IMR-90 (cell line): ENCODE data around the gene PPP2R1A. TPM values are rescaled to one million over a fixed set of nuclear protein-coding genes. Genes with fewer than 3 reads are reported as not detected.
A peak's percentile ranks its signal among the peaks of the same experiment; 100 is the strongest.

Experiments used
- ATAC-seq: fragments of 200-7000 bp; cut with Tn5 transposase; 2 replicates; pipeline ENCODE4 v1.9.1; 2020; ENCODE audit warnings: low read depth, mild to moderate bottlenecking, moderate library complexity
- BruUV-seq: library from RNA; stranded (reverse); fragments of 400-500 nt; replicated peaks from 2 replicates; lab custom pipeline; 2021; lab: Mats Ljungman, UMichigan
- CTCF ChIA-PET: fragments of 300-600 bp; formaldehyde crosslinking; extraction: SDS; loops from one replicate; lab custom pipeline; 2021; ENCODE audit warnings: antibody characterized with exemption; lab: Yijun Ruan, JAX
- POLR2A ChIA-PET: fragments of 300-600 bp; sonication (Branson Sonifier 250); formaldehyde crosslinking; loops from one replicate; lab custom pipeline; 2022; ENCODE audit warnings: antibody characterized with exemption; ENCODE audit not compliant: unreplicated experiment; lab: Charles Lee
- DNase-seq: peaks from one replicate; pipeline ENCODE4 v3.0.0; 2013
- H2AFZ ChIP-seq: replicated peaks from 2 replicates; pipeline ENCODE3; 2013; ENCODE audit warnings: low read length, mild to moderate bottlenecking; ENCODE audit not compliant: poor library complexity
- H2AK5ac ChIP-seq: 2 replicates; pipeline ENCODE4 v1.6.1; 2013; ENCODE audit warnings: low read depth, low read length, inconsistent platforms
- H2AK9ac ChIP-seq: replicated peaks from 2 replicates; pipeline ENCODE3; 2013; ENCODE audit warnings: mild to moderate bottlenecking, low read depth, low read length, moderate library complexity; ENCODE audit not compliant: poor library complexity
- H2BK120ac ChIP-seq: 2 replicates; pipeline ENCODE4 v1.6.1; 2013; ENCODE audit warnings: low read depth, low read length, inconsistent platforms
- H2BK15ac ChIP-seq: 3 replicates; pipeline ENCODE4 v1.6.1; 2013; ENCODE audit warnings: low read depth, low read length, inconsistent platforms
- H2BK20ac ChIP-seq: 2 replicates; pipeline ENCODE4 v1.6.1; 2013; ENCODE audit warnings: low read depth, mild to moderate bottlenecking, inconsistent platforms, low read length, moderate library complexity
- H2BK5ac ChIP-seq: 2 replicates; pipeline ENCODE4 v1.6.1; 2013; ENCODE audit warnings: mild to moderate bottlenecking, low read depth, low read length, inconsistent platforms; ENCODE audit not compliant: poor library complexity, severe bottlenecking
- H3K14ac ChIP-seq: replicated peaks from 2 replicates; pipeline ENCODE4 v1.6.1; 2013; ENCODE audit warnings: low read depth, low read length, inconsistent platforms
- H3K18ac ChIP-seq: 2 replicates; pipeline ENCODE4 v1.6.1; 2013; ENCODE audit warnings: low read depth, low read length, control low read depth
- H3K23ac ChIP-seq: 2 replicates; pipeline ENCODE4 v1.6.1; 2013; ENCODE audit warnings: low read depth, low read length, inconsistent platforms
- H3K27ac ChIP-seq: 2 replicates; pipeline ENCODE4 v1.5.1; 2013; ENCODE audit warnings: mild to moderate bottlenecking, control low read depth, low read length; ENCODE audit not compliant: insufficient read depth
- H3K27me3 ChIP-seq: 2 replicates; pipeline ENCODE4 v1.6.1; 2013; ENCODE audit warnings: low read length; ENCODE audit not compliant: control insufficient read depth, insufficient read depth
- H3K36me3 ChIP-seq: 2 replicates; pipeline ENCODE4 v1.6.1; 2013; ENCODE audit warnings: low read length, mixed read lengths; ENCODE audit not compliant: control insufficient read depth, insufficient read depth
- H3K4ac ChIP-seq: 2 replicates; pipeline ENCODE4 v1.6.1; 2013; ENCODE audit warnings: low read depth, low read length, inconsistent platforms
- H3K4me1 ChIP-seq: 2 replicates; pipeline ENCODE4 v1.6.1; 2013; ENCODE audit warnings: low read length, mixed read lengths; ENCODE audit not compliant: control insufficient read depth, insufficient read depth
- H3K4me2 ChIP-seq: 2 replicates; pipeline ENCODE4 v1.6.1; 2013; ENCODE audit warnings: low read depth, mild to moderate bottlenecking, control low read depth, low read length, moderate library complexity
- H3K4me3 ChIP-seq: 2 replicates; pipeline ENCODE4 v1.5.1; 2013; ENCODE audit warnings: low read depth, mild to moderate bottlenecking, control low read depth, low read length, moderate library complexity; ENCODE audit not compliant: insufficient read depth
- H3K56ac ChIP-seq: 2 replicates; pipeline ENCODE4 v1.6.1; 2013; ENCODE audit warnings: low read length, inconsistent platforms; ENCODE audit not compliant: insufficient read depth; ENCODE audit errors: extremely low read depth
- H3K79me1 ChIP-seq, 2 experiments: 2 replicates each; pipeline ENCODE4 v1.6.1; 2013; ENCODE audit warnings: low read length in 2 of 2, inconsistent platforms in 1 of 2, low read depth in 1 of 2
- H3K9ac ChIP-seq: 2 replicates; pipeline ENCODE4 v1.6.1; 2013; ENCODE audit warnings: low read depth, low read length, control low read depth
- H3K9me1 ChIP-seq: 2 replicates; pipeline ENCODE4 v1.6.1; 2013; ENCODE audit warnings: low read length, inconsistent platforms; ENCODE audit not compliant: insufficient read depth
- H3K9me3 ChIP-seq: 2 replicates; pipeline ENCODE4 v1.6.1; 2013; ENCODE audit warnings: low read length; ENCODE audit not compliant: control insufficient read depth, insufficient read depth
- H4K20me1 ChIP-seq: 2 replicates; pipeline ENCODE4 v1.6.1; 2013; ENCODE audit warnings: low read length, inconsistent platforms; ENCODE audit not compliant: insufficient read depth
- H4K5ac ChIP-seq: 2 replicates; pipeline ENCODE4 v1.6.1; 2013; ENCODE audit warnings: mild to moderate bottlenecking, low read depth, low read length, control low read depth
- H4K8ac ChIP-seq, 2 experiments: 2 replicates each; pipeline ENCODE4 v1.6.1; 2013; ENCODE audit warnings: low read depth in 2 of 2, low read length in 2 of 2, control low read depth in 1 of 2, inconsistent platforms in 1 of 2
- H4K91ac ChIP-seq: 2 replicates; pipeline ENCODE4 v1.6.1; 2013; ENCODE audit warnings: low read depth, low read length, inconsistent platforms; ENCODE audit not compliant: insufficient read depth
- CEBPB ChIP-seq: IDR thresholded peaks from 2 replicates; pipeline ENCODE4 v1.6.1; 2012; ENCODE audit warnings: low read depth, low read length, improper control_type of control experiment
- CHD1 ChIP-seq: IDR thresholded peaks from 2 replicates; pipeline ENCODE4 v1.6.1; 2012; ENCODE audit warnings: low read depth, low read length, improper control_type of control experiment
- CTCF ChIP-seq: conservative IDR thresholded peaks from 2 replicates; pipeline ENCODE4 v1.5.1; 2012; ENCODE audit warnings: mild to moderate bottlenecking, low read depth, low read length, improper control_type of control experiment
- FOS ChIP-seq: fragments of 150-350 bp; IDR thresholded peaks from 2 replicates; pipeline ENCODE4 v1.6.1; 2016; ENCODE audit warnings: low read depth, low read length
- MAFK ChIP-seq: IDR thresholded peaks from 2 replicates; pipeline ENCODE4 v1.6.1; 2012; ENCODE audit warnings: low read depth, low read length, improper control_type of control experiment
- MAZ ChIP-seq: IDR thresholded peaks from 2 replicates; pipeline ENCODE4 v1.6.1; 2012; ENCODE audit warnings: low read depth, mild to moderate bottlenecking, low read length, improper control_type of control experiment, moderate library complexity, borderline replicate concordance
- MXI1 ChIP-seq: IDR thresholded peaks from 2 replicates; pipeline ENCODE4 v1.6.1; 2012; ENCODE audit warnings: low read depth, mild to moderate bottlenecking, low read length, moderate library complexity, borderline replicate concordance
- NFE2L2 ChIP-seq: fragments of 150-350 bp; IDR thresholded peaks from 2 replicates; pipeline ENCODE4 v1.6.1; 2016; ENCODE audit warnings: low read depth, mild to moderate bottlenecking, low read length
- POLR2A ChIP-seq: IDR thresholded peaks from 2 replicates; pipeline ENCODE4 v1.6.1; 2012; ENCODE audit warnings: mild to moderate bottlenecking, low read depth, low read length
- RAD21 ChIP-seq: IDR thresholded peaks from 2 replicates; pipeline ENCODE4 v1.6.1; 2012; ENCODE audit warnings: low read length, improper control_type of control experiment
- RCOR1 ChIP-seq: IDR thresholded peaks from 2 replicates; pipeline ENCODE4 v1.6.1; 2012; ENCODE audit warnings: mild to moderate bottlenecking, low read length, improper control_type of control experiment; ENCODE audit not compliant: insufficient replicate concordance
- RFX5 ChIP-seq: IDR thresholded peaks from 2 replicates; pipeline ENCODE4 v1.8.0; 2012; ENCODE audit warnings: low read depth, mild to moderate bottlenecking, low read length, moderate library complexity
- SMC3 ChIP-seq: fragments of 150-350 bp; IDR thresholded peaks from 2 replicates; pipeline ENCODE4 v1.6.1; 2016; ENCODE audit warnings: low read depth, mild to moderate bottlenecking, antibody characterized with exemption, low read length, moderate library complexity
- WGBS, 2 experiments: methylation state at CpG; one replicate each; pipeline versions ENCODE4 v1.1.5 to v1.1.7; 2013; ENCODE audit warnings: missing lambda C conversion rate in 2 of 2; ENCODE audit not compliant: insufficient read length in 1 of 2; ENCODE audit errors: extremely low coverage in 2 of 2; 5-methylcytosine and 5-hydroxymethylcytosine counted together
- dilution Hi-C: fragments of 300-500 bp; cut with HindIII; formaldehyde crosslinking; loops from one replicate; pipeline ENCODE4 v1.14.3; 2018; ENCODE audit warnings: low sequenced_read_pairs; ENCODE audit not compliant: unreplicated experiment
- in situ Hi-C: fragments of 300-500 bp; cut with MboI; formaldehyde crosslinking; loops from 3 replicates; pipeline ENCODE4 v1.14.3; 2019; ENCODE audit warnings: low sequenced_read_pairs, inconsistent platforms, mixed read lengths
- intact Hi-C: fragments of 100-400 bp; cut with micrococcal nuclease; formaldehyde crosslinking; loops from 2 replicates; pipeline ENCODE4 v1.10.0; 2022
- polyA plus RNA-seq, 3 experiments: library from polyadenylated mRNA; depleted of rRNA; stranded (reverse); fragments of >200 nt; gene quantifications; 2 replicates each; pipeline ENCODE4 v1.2.3, GENCODE V29; 2012; ENCODE audit warnings: low replicate concordance in 1 of 3
- total RNA-seq: library from RNA; depleted of rRNA; stranded (reverse); fragments of >200 nt; gene quantifications from 2 replicates; pipeline ENCODE4 v1.2.3, GENCODE V29; 2012
- TF ChIP-seq, protein P1 (sequence below): fragments of 150-350 bp; IDR thresholded peaks from 2 replicates; pipeline ENCODE4 v1.6.1; 2016; ENCODE audit warnings: low read depth, mild to moderate bottlenecking, low read length, moderate library complexity, borderline replicate concordance
- TF ChIP-seq, protein P2 (sequence below): fragments of 150-350 bp; IDR thresholded peaks from 2 replicates; pipeline ENCODE4 v1.6.1; 2017; ENCODE audit warnings: mild to moderate bottlenecking, antibody characterized with exemption, low read length, low read depth

PPP2R1A gene
- total and polyA plus RNA-seq, 2 of the 4 experiments (the other 2 are of a cell fraction): 173 to 250 TPM

GRCh38 chr19:52212572-52213255, 22.9 kb downstream of the PPP2R1A start:
- Histone ChIP-seq H3K9me3 (no peaks in the 10 kb centered on the region), H3K4me3 (no peak overlapping the region), H3K23ac (no peak overlapping the region), H2BK120ac (no peak overlapping the region), H2BK20ac (no peak overlapping the region), H3K4me2 (no peak overlapping the region), H3K79me1 (peaks cover 33 to 60% of the 10 kb centered on the region in 2 experiments), H3K27me3 (no peaks in the 10 kb centered on the region), H2BK5ac (no peak overlapping the region), H4K20me1 (peaks cover 24% of the 10 kb centered on the region), H2AK9ac (no peak overlapping the region), H4K91ac (no peak overlapping the region), H3K4ac (no peak overlapping the region), H3K27ac (no peak overlapping the region), H3K36me3 (peaks cover 86% of the 10 kb centered on the region), H3K14ac (no peak overlapping the region), H2AK5ac (no peak overlapping the region), H4K5ac (no peak overlapping the region), H2AFZ (peak overlapping the region; percentile 3), H3K9me1 (peaks cover 16% of the 10 kb centered on the region; the same call in 1 of the 2 replicates), H3K56ac (no peak overlapping the region), H3K4me1 (no peaks in the 10 kb centered on the region), H2BK15ac (no peak overlapping the region), H4K8ac (no peak overlapping the region), H3K9ac (no peak overlapping the region), H3K18ac (no peak overlapping the region)
- no TSS peak for BruUV-seq
- intact Hi-C loops: no loop called here
- in situ Hi-C loops: no loop called here
- ATAC-seq: no peak
- POLR2A ChIA-PET: no interaction called here
- WGBS, 2 experiments: 100% methylated on average over 8 of the region's 25 CpGs; no CpG with 5 or more reads in 1 of the 2 experiments
- dilution Hi-C loops: no loop called here
- CTCF ChIA-PET: no interaction called here
- no peak for TF ChIP-seq FOS
- no peak for TF ChIP-seq NFE2L2
- TF ChIP-seq POLR2A: no peak
- no peak for TF ChIP-seq MXI1
- TF ChIP-seq MAZ: no peak
- no peak for TF ChIP-seq RCOR1
- TF ChIP-seq CTCF: no peak
- TF ChIP-seq MAFK: no peak
- no peak for TF ChIP-seq CHD1
- TF ChIP-seq CEBPB: no peak
- TF ChIP-seq RAD21: no peak
- TF ChIP-seq, protein P1, sequence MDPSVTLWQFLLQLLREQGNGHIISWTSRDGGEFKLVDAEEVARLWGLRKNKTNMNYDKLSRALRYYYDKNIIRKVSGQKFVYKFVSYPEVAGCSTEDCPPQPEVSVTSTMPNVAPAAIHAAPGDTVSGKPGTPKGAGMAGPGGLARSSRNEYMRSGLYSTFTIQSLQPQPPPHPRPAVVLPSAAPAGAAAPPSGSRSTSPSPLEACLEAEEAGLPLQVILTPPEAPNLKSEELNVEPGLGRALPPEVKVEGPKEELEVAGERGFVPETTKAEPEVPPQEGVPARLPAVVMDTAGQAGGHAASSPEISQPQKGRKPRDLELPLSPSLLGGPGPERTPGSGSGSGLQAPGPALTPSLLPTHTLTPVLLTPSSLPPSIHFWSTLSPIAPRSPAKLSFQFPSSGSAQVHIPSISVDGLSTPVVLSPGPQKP: no peak
- TF ChIP-seq, protein P2, sequence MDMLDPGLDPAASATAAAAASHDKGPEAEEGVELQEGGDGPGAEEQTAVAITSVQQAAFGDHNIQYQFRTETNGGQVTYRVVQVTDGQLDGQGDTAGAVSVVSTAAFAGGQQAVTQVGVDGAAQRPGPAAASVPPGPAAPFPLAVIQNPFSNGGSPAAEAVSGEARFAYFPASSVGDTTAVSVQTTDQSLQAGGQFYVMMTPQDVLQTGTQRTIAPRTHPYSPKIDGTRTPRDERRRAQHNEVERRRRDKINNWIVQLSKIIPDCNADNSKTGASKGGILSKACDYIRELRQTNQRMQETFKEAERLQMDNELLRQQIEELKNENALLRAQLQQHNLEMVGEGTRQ: no peak
- no peak for TF ChIP-seq RFX5
- no peak for TF ChIP-seq SMC3
- DNase-seq: no peak
